DND-41 (cell line): ENCODE measurements around the gene AKAP9.
A peak's percentile ranks its signal among the peaks of the same experiment; 100 is the strongest.

Source experiments
- ATAC-seq: fragments of 200-7000 bp; cut with Tn5 transposase; 3 replicates; pipeline ENCODE4 v1.9.1; 2021; ENCODE audit warnings: low read depth; ENCODE audit not compliant: insufficient read depth
- DNase-seq: peaks from one replicate; pipeline ENCODE4 v3.0.0-alpha.2; 2020
- H2AFZ ChIP-seq: 2 replicates; pipeline ENCODE4 v1.6.0; 2012; ENCODE audit warnings: low read depth, low read length
- H3K27ac ChIP-seq: 2 replicates; pipeline ENCODE4 v1.5.1; 2012; ENCODE audit warnings: low read length, inconsistent platforms
- H3K27me3 ChIP-seq: fragments of 200-600 bp; sonication (generic); 2 replicates; pipeline ENCODE4 v1.6.0; 2012; ENCODE audit warnings: low read length, mild to moderate bottlenecking, inconsistent platforms; ENCODE audit not compliant: insufficient read depth, poor library complexity
- H3K36me3 ChIP-seq: 2 replicates; pipeline ENCODE4 v1.5.1; 2012; ENCODE audit warnings: low read length, inconsistent platforms; ENCODE audit not compliant: insufficient read depth
- H3K4me1 ChIP-seq: 2 replicates; pipeline ENCODE4 v1.5.1; 2012; ENCODE audit warnings: mild to moderate bottlenecking, low read length; ENCODE audit not compliant: insufficient read depth
- H3K4me2 ChIP-seq: 2 replicates; pipeline ENCODE4 v1.6.0; 2012; ENCODE audit warnings: mild to moderate bottlenecking, moderate library complexity, low read length, inconsistent platforms; ENCODE audit not compliant: insufficient read depth
- H3K4me3 ChIP-seq, 2 experiments: fragments of 200-600 bp in 1 of 2; shearing (Covaris generic) in 1 of 2; 2 replicates each; pipeline ENCODE4 v1.5.1; 2012 to 2016; ENCODE audit warnings: inconsistent platforms in 2 of 2, low read length in 2 of 2, mild to moderate bottlenecking in 2 of 2, low read depth in 1 of 2, moderate library complexity in 1 of 2
- H3K79me2 ChIP-seq: 2 replicates; pipeline ENCODE4 v1.6.0; 2012; ENCODE audit warnings: low read length, inconsistent platforms; ENCODE audit not compliant: insufficient read depth
- H3K9ac ChIP-seq: 2 replicates; pipeline ENCODE4 v1.6.0; 2012; ENCODE audit warnings: low read depth, mild to moderate bottlenecking, inconsistent platforms, low read length, moderate library complexity
- H3K9me3 ChIP-seq: 2 replicates; pipeline ENCODE4 v1.5.1; 2012; ENCODE audit warnings: low read length, moderate library complexity, mild to moderate bottlenecking, inconsistent platforms; ENCODE audit not compliant: insufficient read depth, severe bottlenecking
- H4K20me1 ChIP-seq: 2 replicates; pipeline ENCODE4 v1.6.0; 2012; ENCODE audit warnings: low read length; ENCODE audit not compliant: insufficient read depth
- CTCF ChIP-seq: IDR thresholded peaks from 2 replicates; pipeline ENCODE4 v1.5.1; 2012; ENCODE audit warnings: borderline replicate concordance, low read length, moderate library complexity, mild to moderate bottlenecking; ENCODE audit not compliant: poor library complexity, severe bottlenecking; ENCODE audit errors: extremely low read depth
- EZH2 ChIP-seq: IDR thresholded peaks from 3 replicates; pipeline ENCODE4 v1.6.1; 2012; ENCODE audit warnings: borderline replicate concordance, low read depth, mild to moderate bottlenecking, moderate library complexity, low read length, inconsistent platforms; ENCODE audit not compliant: severe bottlenecking

The AKAP9 gene

GRCh38 chr7:92057375-92057774, 116.7 kb downstream of the AKAP9 start:
- ATAC-seq = no peak
- no peak overlapping the region for H3K4me2 ChIP-seq
- H3K9ac ChIP-seq = no peak overlapping the region

GRCh38 chr7:92058040-92058439, 117.4 kb downstream of the AKAP9 start:
- Histone ChIP-seq H3K79me2 (no peaks in the 10 kb centered on the region), H4K20me1 (no peaks in the 10 kb centered on the region), H3K27me3 (no peaks in the 10 kb centered on the region), H3K27ac (no peak overlapping the region), H3K9me3 (no peaks in the 10 kb centered on the region), H3K36me3 (peaks cover 12% of the 10 kb centered on the region; the same call in 1 of the 2 replicates), H3K4me3 (no peak overlapping the region), H3K9ac (no peak overlapping the region), H3K4me2 (no peak overlapping the region; the same call in 1 of the 2 replicates), H2AFZ (no peak overlapping the region), H3K4me1 (peaks cover 18% of the 10 kb centered on the region)
- DNase-seq (peak; percentile 39), ATAC-seq (peak; percentile 98)
- no peak for TF ChIP-seq EZH2
- TF ChIP-seq CTCF = no peak

More at GRCh38 chr7:92057375-92057774, 116.7 kb downstream of the AKAP9 start:
- no peaks in the 10 kb centered on the region for H4K20me1 ChIP-seq
- H3K79me2 ChIP-seq = no peaks in the 10 kb centered on the region
- no peak overlapping the region for H2AFZ ChIP-seq
- peaks cover 16% of the 10 kb centered on the region; the same call in 1 of the 2 replicates for H3K36me3 ChIP-seq
- no peak for TF ChIP-seq EZH2
- TF ChIP-seq CTCF = no peak
- H3K9me3 ChIP-seq = no peaks in the 10 kb centered on the region
- no peak for DNase-seq
- H3K4me3 ChIP-seq = no peak overlapping the region
- H3K27ac ChIP-seq = no peak overlapping the region
- no peaks in the 10 kb centered on the region for H3K27me3 ChIP-seq
- H3K4me1 ChIP-seq = peaks cover 18% of the 10 kb centered on the region

GRCh38 chr7:92058899-92059298, 118.2 kb downstream of the AKAP9 start:
- Histone ChIP-seq H3K9me3 (no peaks in the 10 kb centered on the region), H3K27ac (no peak overlapping the region), H2AFZ (no peak overlapping the region), H3K27me3 (no peaks in the 10 kb centered on the region), H3K4me2 (no peak overlapping the region), H3K79me2 (no peaks in the 10 kb centered on the region), H3K36me3 (peaks cover 15% of the 10 kb centered on the region; the same call in 1 of the 2 replicates), H3K4me3 (no peak overlapping the region), H3K4me1 (peaks cover 18% of the 10 kb centered on the region), H4K20me1 (no peaks in the 10 kb centered on the region), H3K9ac (no peak overlapping the region)
- no peak for DNase-seq
- ATAC-seq = no peak
- TF ChIP-seq EZH2 (no peak), CTCF (no peak)

GRCh38 chr7:92061154-92061553, 120.5 kb downstream of the AKAP9 start:
- H3K36me3 ChIP-seq = peaks cover 18% of the 10 kb centered on the region; the same call in 1 of the 2 replicates
- no peak for DNase-seq
- TF ChIP-seq EZH2 = no peak
- TF ChIP-seq CTCF = no peak

More at GRCh38 chr7:92061154-92061553, 120.5 kb downstream of the AKAP9 start:
- no peaks in the 10 kb centered on the region for H3K79me2 ChIP-seq
- no peaks in the 10 kb centered on the region for H4K20me1 ChIP-seq
- no peak overlapping the region for H2AFZ ChIP-seq
- no peak for ATAC-seq
- H3K9ac ChIP-seq = no peak overlapping the region
- no peak overlapping the region for H3K4me3 ChIP-seq
- no peaks in the 10 kb centered on the region for H3K27me3 ChIP-seq
- H3K27ac ChIP-seq = no peak overlapping the region
- H3K4me2 ChIP-seq = no peak overlapping the region
- H3K9me3 ChIP-seq = no peaks in the 10 kb centered on the region
- H3K4me1 ChIP-seq = peaks cover 18% of the 10 kb centered on the region
